Measurements from ENCODE around the gene TCEAL5.
"Not testable (repeated sequence)": the region's sequence is repeated elsewhere in the genome, so short reads cannot be mapped to it uniquely, and the experiment has no call there.

The TCEAL5 gene

GRCh38 chrX:103233263-103233662 is 43.3 kb downstream of the TCEAL5 start:
- no peak for FAIRE-seq

- not testable (repeated sequence) for FAIRE-seq
Observed at GRCh38 chrX:103225918-103226317, 50.6 kb downstream of the TCEAL5 start.
